K562 (cell line): ENCODE measurements around the gene PTGES3L. TPM values are rescaled to one million over a fixed set of nuclear protein-coding genes. Genes with fewer than 3 reads are reported as not detected.
A peak's percentile ranks its signal among the peaks of the same experiment; 100 is the strongest.

Experiments
- ARID4B ChIP-seq: sonication (generic); formaldehyde crosslinking; IDR thresholded peaks from 2 replicates; pipeline ENCODE4 v1.8.0; 2022; ENCODE audit warnings: mild to moderate bottlenecking, missing genetic modification reagents
- CHD4 ChIP-seq: fragments of 200-600 bp; sonication (generic); IDR thresholded peaks from 3 replicates; pipeline ENCODE4 v1.6.1; 2012; ENCODE audit warnings: low read depth, mild to moderate bottlenecking, mixed read lengths, low read length, inconsistent platforms; ENCODE audit not compliant: insufficient read depth, insufficient replicate concordance, poor library complexity, severe bottlenecking
- DACH1 ChIP-seq: fragments of 450-650 bp; IDR thresholded peaks from 2 replicates; pipeline ENCODE4 v1.6.1; 2018; ENCODE audit not compliant: partially characterized antibody
- GABPB2 ChIP-seq: fragments of 250-450 bp; sonication (Bioruptor Pico); conservative IDR thresholded peaks from 2 replicates; pipeline ENCODE4 v1.5.1; 2021; ENCODE audit warnings: mild to moderate bottlenecking
- JUNB ChIP-seq: fragments of 450-650 bp; formaldehyde crosslinking; conservative IDR thresholded peaks from 2 replicates; pipeline ENCODE4 v1.4.0; 2020; ENCODE audit warnings: mild to moderate bottlenecking
- MAZ ChIP-seq, 2 experiments: fragments of 450-650 bp in 1 of 2; sonication (generic) in 1 of 2; formaldehyde crosslinking; IDR thresholded peaks in 1 of 2; conservative IDR thresholded peaks in 1 of 2; 2 replicates each; pipeline versions ENCODE4 v1.4.0 to v1.5.0; 2020; ENCODE audit warnings: mild to moderate bottlenecking in 1 of 2, missing genetic modification reagents in 1 of 2
- POLR2A ChIP-seq: fragments of 450-650 bp; conservative IDR thresholded peaks from 2 replicates; pipeline ENCODE4 v1.6.1; 2016
- RBM39 ChIP-seq: fragments of 200-400 bp; formaldehyde crosslinking; optimal IDR thresholded peaks from 2 replicates; pipeline ENCODE3; 2018; ENCODE audit warnings: low read depth, low read length
- RUNX1 ChIP-seq: sonication (generic); IDR thresholded peaks from 2 replicates; pipeline ENCODE4 v1.6.1; 2016; ENCODE audit warnings: antibody characterized with exemption, low read depth
- TAF7 ChIP-seq: fragments of 450-650 bp; IDR thresholded peaks from 2 replicates; pipeline ENCODE4 v1.6.1; 2016; ENCODE audit warnings: missing genetic modification characterization, missing compliant biosample characterization
- TOE1 ChIP-seq, 2 experiments: fragments of 450-650 bp in 1 of 2; sonication (generic) in 1 of 2; formaldehyde crosslinking in 1 of 2; IDR thresholded peaks; 2 replicates each; pipeline versions ENCODE4 v1.7.1 to v1.8.0; 2016 to 2022; ENCODE audit warnings: borderline replicate concordance in 2 of 2, mild to moderate bottlenecking in 2 of 2, antibody characterized with exemption in 1 of 2, inconsistent platforms in 1 of 2, low read depth in 1 of 2, missing genetic modification reagents in 1 of 2, moderate library complexity in 1 of 2
- TRIM28 ChIP-seq: fragments of 450-650 bp; IDR thresholded peaks from 2 replicates; pipeline ENCODE4 v1.6.1; 2017
- ZNF121 ChIP-seq: sonication (generic); formaldehyde crosslinking; conservative IDR thresholded peaks from 2 replicates; pipeline ENCODE4 v1.8.0; 2022; ENCODE audit warnings: missing genetic modification reagents
- ZNF584 ChIP-seq: fragments of 200-800 bp; sonication (Bioruptor generic); IDR thresholded peaks from 2 replicates; pipeline ENCODE4 v1.6.1; 2016; ENCODE audit warnings: low read depth, mild to moderate bottlenecking, missing genetic modification characterization, missing compliant biosample characterization
- polyA plus RNA-seq, 8 experiments: library from polyadenylated mRNA; depleted of rRNA in 4 of 8; stranded (reverse) in 5 of 8; unstranded in 3 of 8; fragments of >200 nt; fragmentation: Nextera tagmentation in 2 of 8; fragmentation: Illumina TruSeq in 1 of 8; extraction: Ambion mirVana in 2 of 8; extraction: Trizol in 1 of 8; gene quantifications; 2 replicates each; pipeline versions ENCODE4 v1.2.1 to v1.2.3, GENCODE V29; 2011 to 2014; ENCODE audit warnings: inconsistent platforms in 1 of 8, missing spikeins in 1 of 8
- total RNA-seq, 7 experiments: library from RNA; depleted of rRNA in 6 of 7; stranded (reverse); fragments of >200 nt in 6 of 7; fragmentation: Illumina TruSeq in 2 of 7; extraction: Trizol in 2 of 7; gene quantifications; 2 replicates each; pipeline versions ENCODE4 v1.2.1 to v1.2.3, GENCODE V29; 2011 to 2021; ENCODE audit warnings: low replicate concordance in 1 of 7
- TF ChIP-seq, protein P1 (sequence below): sonication (generic); formaldehyde crosslinking; IDR thresholded peaks from 2 replicates; pipeline ENCODE4 v1.8.1; 2022; ENCODE audit warnings: missing genetic modification reagents
- TF ChIP-seq, protein P2 (sequence below): sonication (generic); formaldehyde crosslinking; IDR thresholded peaks from 2 replicates; pipeline ENCODE4 v1.8.0; 2022; ENCODE audit warnings: mild to moderate bottlenecking, missing genetic modification reagents
- TF ChIP-seq, protein P3 (sequence below): IDR thresholded peaks from 2 replicates; pipeline ENCODE4 v1.6.1; 2012; ENCODE audit warnings: low read depth, low read length, improper control_type of control experiment, borderline replicate concordance

The PTGES3L gene
- total and polyA plus RNA-seq, 9 of the 15 experiments (the other 6 are each of a cell fraction or from before 2014, with no cell fraction given): 6.0 to 16.0 (median 9.6) TPM

- TF ChIP-seq TOE1 (IDR thresholded peaks at IDR 0.05; ENCODE audit: borderline replicate concordance) (peak; percentile 93; the same call in 1 of the 2 replicates), TOE1 (CRISPR knock-in tag; IDR thresholded peaks at IDR 0.05; ENCODE audit: borderline replicate concordance, low read depth) (no peak), ZNF584 (CRISPR knock-in tag) (0 out of 2 replicates have a peak, but pooled peaks have one; percentile 57), TRIM28 (no peak), ZNF121 (CRISPR knock-in tag) (no peak), ARID4B (CRISPR knock-in tag) (no peak), TAF7 (tag) (no peak), GABPB2 (no peak), DACH1 (peak; percentile 38), CHD4 (no peak), POLR2A (no peak), RUNX1 (peak; percentile 58; the same call in 1 of the 2 replicates), JUNB (CRISPR knock-in tag) (no peak), RBM39 (no peak), MAZ (CRISPR knock-in tag; conservative IDR thresholded peaks at IDR 0.05 in 1 of 2, IDR thresholded peaks at IDR 0.05 in 1 of 2) (peak; percentile 43 to 84; a peak in 3 of 4 replicates)
- TF ChIP-seq, protein P1, sequence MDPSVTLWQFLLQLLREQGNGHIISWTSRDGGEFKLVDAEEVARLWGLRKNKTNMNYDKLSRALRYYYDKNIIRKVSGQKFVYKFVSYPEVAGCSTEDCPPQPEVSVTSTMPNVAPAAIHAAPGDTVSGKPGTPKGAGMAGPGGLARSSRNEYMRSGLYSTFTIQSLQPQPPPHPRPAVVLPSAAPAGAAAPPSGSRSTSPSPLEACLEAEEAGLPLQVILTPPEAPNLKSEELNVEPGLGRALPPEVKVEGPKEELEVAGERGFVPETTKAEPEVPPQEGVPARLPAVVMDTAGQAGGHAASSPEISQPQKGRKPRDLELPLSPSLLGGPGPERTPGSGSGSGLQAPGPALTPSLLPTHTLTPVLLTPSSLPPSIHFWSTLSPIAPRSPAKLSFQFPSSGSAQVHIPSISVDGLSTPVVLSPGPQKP (CRISPR knock-in tag): no peak
- TF ChIP-seq, protein P2, sequence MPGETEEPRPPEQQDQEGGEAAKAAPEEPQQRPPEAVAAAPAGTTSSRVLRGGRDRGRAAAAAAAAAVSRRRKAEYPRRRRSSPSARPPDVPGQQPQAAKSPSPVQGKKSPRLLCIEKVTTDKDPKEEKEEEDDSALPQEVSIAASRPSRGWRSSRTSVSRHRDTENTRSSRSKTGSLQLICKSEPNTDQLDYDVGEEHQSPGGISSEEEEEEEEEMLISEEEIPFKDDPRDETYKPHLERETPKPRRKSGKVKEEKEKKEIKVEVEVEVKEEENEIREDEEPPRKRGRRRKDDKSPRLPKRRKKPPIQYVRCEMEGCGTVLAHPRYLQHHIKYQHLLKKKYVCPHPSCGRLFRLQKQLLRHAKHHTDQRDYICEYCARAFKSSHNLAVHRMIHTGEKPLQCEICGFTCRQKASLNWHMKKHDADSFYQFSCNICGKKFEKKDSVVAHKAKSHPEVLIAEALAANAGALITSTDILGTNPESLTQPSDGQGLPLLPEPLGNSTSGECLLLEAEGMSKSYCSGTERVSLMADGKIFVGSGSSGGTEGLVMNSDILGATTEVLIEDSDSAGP: no peak
- TF ChIP-seq, protein P3, sequence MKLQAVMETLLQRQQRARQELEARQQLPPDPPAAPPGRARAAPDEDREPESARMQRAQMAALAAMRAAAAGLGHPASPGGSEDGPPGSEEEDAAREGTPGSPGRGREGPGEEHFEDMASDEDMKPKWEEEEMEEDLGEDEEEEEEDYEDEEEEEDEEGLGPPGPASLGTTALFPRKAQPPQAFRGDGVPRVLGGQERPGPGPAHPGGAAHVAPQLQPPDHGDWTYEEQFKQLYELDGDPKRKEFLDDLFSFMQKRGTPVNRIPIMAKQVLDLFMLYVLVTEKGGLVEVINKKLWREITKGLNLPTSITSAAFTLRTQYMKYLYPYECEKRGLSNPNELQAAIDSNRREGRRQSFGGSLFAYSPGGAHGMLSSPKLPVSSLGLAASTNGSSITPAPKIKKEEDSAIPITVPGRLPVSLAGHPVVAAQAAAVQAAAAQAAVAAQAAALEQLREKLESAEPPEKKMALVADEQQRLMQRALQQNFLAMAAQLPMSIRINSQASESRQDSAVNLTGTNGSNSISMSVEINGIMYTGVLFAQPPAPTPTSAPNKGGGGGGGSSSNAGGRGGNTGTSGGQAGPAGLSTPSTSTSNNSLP: 0 out of 2 replicates have a peak, but pooled peaks have one; percentile 28
Observed at GRCh38 chr17:43020789-43021740, 41.2 kb upstream of the PTGES3L start (continued).
